CD4-positive, alpha-beta T cell treated with Interleukin-15 for 4 hours (primary cell): ENCODE results near the gene NAV3.
"Not testable (repeated sequence)": the region's sequence is repeated elsewhere in the genome, so short reads cannot be mapped to it uniquely, and the experiment has no call there.

Experiments
- DNase-seq: peaks from one replicate; pipeline ENCODE4 v3.0.0-alpha.2; 2020; ENCODE audit warnings: low spot score

NAV3 gene

DNA sequence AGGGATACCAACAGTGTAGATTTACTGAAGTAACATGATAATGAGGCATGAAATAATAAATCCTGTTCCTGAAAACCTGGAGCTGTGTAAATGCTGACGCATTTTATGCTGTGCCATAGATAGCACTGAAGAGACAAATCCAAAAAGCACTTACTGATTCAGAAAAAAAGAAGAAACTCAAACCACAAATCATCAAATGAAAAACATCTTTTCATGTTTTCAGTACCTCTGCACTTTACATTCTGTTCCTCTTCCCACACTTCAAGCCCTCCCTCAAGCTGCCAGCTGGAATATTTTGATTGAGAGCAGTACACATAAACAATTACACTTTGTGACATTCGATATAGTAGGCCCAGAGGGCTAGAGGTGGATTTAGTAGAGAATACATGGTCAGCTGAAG lies 362.3 kb downstream of the NAV3 start:
- DNase-seq, result no peak

DNA sequence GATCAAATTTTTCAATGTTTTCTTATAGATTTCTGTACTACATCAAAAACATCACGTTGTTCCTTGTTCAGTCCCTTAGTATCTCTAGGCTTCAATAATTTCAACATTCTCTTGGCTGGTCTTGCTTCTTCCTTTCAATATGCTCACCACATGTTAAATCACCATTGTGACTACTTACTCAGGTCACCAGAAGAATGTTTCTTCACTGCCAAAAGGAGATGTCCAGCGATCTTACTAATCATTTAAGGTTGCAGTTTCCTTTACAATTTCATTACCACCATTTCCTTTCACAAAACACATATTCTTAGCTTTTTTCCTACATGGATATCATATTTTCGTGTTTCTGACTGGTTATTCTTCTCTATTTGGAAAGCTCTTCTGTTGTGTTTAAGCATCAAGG lies 363.8 kb downstream of the NAV3 start:
- DNase-seq, result no peak

DNA sequence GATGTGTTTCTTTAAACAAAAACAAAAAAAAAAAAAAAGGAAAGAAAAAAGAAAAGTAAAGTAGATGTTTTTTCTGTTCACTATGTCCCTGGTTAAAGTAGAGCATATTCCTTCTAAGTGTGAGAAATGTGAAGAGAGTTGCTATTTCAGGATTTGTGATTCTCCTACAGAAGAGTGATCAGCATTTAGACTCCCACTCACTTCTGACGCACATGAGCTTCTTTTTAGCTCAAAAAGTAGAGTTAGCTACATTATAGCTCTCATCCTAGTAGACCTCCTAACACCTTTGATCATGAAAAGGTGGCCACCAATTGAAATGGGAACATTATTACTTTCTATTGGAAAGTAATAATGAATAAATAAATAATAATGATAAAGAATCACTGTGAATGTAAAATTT lies 368.2 kb downstream of the NAV3 start:
- no peak for DNase-seq

DNA sequence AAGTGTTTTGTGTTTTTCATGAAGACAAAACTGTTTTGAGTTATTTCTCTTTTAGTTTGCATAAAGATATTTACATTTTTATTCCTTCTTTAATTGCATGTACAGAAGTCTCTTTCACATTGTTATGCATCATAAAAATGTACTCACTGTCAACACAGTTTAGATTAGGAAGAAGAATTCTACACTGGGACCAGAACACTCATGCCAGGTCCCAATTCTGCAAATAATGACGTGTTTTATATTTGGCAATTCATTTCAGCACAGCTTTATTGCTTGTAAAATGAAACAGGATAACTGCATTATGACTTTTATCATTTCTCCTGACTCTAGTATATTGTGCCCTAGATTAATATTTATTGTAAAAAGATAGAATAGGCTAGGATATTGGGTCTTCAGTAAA lies 369.2 kb downstream of the NAV3 start:
- no peak for DNase-seq

DNA sequence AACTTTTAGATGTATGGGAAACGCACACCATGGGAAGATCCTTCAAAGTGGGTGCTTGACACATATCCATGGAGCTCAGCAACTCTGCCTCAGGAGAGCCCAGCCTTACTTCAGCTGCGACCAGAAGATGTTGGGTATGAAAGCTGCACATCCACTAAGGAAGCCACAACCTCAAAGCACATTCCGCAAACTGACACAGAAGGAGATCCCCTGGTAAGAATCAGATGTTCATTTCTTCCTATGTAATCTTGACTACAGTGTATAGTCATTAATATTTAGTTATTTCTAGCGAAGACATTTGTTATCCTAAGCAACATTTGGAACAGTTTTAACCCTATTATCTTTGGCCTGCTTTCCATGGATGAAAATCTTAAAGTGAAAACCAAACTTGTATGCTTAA lies 374.2 kb downstream of the NAV3 start:
- DNase-seq, result no peak

DNA sequence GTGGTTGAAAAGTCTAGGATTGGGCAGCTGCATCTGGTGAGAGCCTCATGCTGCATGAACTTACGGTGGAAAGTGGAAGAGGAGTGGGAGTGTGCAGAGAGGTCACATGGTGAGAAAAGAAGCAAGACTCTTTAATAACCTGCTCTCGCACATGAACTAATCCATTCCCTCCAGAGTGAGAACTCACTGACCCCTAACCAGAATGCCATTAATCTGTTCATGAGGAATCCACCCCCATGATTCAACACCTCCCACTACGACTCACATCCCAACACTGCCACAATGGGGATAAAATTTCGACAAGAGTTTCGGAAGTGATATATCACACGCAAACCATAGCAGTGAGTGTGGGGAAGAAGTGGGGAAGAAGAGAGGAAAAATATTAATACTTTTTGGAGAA lies 377.4 kb downstream of the NAV3 start:
- DNase-seq, result no peak

DNA sequence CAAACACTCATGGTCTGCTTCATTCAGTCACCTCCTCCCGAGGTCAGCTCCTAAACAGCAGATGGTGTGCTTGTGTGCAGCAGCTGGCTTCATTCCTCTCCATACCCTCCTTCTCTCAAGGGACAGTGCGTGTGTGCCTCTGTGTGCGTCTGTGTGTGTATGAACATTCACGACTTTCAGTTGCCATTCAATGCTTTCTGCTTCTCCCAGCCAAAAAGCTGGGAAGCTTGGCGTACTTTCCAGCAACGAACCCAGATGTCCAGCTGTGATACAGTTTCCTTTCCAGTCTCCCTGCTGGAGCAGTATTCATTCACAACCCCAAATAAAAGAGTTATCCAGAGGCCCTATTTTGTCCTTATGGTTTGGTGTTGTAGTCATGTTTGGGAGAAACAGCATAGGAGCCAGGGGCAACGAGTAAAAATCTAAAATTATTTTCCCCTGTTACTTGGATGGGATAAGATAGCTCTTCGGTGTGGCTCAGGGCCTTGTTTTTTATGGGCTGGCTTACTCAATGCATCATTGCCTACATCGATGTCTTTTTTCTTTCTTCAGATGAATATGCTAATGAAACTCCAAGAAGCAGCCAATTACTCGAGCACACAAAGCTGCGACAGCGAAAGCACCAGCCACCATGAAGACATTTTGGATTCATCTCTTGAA lies 379.3 kb downstream of the NAV3 start:
- DNase-seq, result no peak

DNA sequence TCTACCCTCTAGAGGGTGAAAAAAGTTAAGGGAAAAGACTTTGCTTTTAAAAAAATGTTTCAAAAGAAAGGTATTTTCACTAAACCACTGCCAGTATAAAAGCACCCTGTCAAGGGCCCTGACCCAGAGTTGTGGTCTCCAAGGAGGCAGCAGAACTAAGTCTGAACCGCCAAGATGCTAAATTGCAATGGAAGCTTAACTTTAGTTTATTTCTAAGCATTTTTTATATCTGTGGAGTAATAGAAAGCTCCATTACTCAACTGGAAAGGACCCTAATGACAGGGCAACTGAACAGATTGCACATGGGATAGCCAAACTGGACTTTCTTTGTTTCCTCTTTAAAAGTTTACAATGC lies 379.8 kb downstream of the NAV3 start:
- no peak for DNase-seq

DNA sequence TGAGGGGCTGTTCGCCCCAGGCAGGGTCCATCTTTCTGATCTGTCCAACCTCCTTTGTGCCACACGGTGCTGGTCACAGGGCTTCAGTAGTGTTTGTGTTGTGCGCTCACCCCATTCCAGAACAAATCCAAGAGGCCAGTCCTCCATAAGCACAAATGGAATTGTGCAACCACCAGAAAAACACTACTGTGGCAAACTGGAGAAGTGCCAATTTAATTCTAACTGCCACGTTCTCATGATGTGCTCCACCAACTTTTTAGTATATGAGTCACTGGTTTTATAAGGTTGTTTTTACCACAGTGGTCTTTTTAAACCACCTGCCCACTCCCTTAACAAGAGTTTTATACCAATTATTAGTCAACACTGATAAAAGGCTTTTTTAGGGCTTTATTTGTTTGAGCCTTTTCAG lies 380.2 kb downstream of the NAV3 start:
- DNase-seq, result no peak

DNA sequence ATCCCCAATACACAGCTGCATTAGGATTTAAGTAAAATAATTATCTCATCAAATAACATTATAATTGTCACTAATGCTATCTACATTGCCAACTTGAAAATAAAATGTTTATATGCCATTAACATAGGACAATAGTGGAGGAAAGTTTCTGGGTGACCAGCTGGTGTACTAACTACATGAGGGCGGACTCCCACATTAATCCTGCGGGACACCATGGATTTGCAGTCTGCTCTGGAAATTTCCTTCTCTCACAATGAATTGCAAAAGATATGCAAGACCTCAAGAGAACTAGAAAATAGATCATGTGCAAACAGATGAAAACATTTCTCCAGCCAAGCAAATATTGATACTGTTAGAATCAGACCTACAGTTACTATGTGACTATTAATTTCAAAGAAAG lies 390.1 kb downstream of the NAV3 start:
- DNase-seq, result no peak

DNA sequence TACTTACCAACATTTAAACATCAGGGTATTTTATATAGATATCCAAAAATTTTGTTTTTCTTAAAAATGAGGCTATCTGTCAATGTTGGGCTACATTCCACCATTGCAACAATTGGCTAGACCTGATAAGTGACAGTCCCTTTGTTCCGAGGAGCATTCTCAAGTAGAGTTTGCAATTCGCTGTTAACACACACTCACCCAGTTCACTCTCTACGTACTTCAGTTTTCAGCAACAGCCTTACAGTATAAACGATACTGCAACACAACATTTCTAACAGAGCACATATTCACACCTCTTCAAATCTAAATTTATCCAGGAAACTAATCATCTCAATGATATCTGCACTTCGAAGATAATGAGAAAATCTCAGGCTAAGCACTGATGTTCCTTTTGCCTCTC lies 393.5 kb downstream of the NAV3 start:
- no peak for DNase-seq

DNA sequence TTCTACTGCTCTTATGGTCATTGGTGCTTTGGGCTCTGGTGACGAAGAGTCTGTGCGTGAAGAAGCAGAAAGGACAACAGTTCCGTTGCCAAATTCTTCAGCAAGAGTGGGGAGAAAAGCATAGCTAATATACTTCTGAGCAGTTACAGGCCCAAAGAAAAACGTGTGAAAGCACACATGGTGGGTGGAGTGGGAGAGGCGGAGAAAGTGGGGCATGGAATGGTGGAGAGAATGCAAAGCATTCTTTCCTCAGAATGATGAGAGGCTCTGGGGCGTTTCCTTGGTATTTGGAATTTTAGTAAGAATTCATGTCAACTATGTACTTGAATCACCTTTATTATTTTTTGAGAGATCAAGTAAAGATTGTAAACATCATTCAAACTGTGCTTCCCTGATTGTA lies 396.1 kb downstream of the NAV3 start:
- DNase-seq, result no peak

DNA sequence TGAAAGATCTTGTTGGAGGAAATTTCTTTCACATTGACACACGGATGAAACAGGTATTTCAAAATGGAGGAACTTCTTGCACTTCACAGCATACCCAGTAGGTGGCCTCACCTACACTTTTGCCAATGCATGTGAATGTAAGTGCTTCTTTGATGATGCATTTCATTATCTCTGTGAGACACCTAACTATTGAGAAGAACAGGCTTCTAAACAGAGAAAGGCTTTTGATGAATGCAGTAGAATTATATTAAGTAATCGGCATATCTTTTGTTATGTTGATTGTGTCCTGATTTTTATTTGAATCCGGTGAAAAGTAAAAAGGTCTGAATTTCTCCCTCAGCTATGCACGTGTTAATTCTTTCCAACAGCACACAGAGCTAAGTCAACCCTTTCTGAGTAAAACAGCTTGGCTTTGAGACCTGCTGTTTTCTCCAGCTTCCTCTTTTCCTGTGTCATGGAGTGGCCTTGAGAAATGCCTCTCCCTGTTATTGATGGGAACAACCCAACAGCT lies 399.0 kb downstream of the NAV3 start:
- no peak for DNase-seq

DNA sequence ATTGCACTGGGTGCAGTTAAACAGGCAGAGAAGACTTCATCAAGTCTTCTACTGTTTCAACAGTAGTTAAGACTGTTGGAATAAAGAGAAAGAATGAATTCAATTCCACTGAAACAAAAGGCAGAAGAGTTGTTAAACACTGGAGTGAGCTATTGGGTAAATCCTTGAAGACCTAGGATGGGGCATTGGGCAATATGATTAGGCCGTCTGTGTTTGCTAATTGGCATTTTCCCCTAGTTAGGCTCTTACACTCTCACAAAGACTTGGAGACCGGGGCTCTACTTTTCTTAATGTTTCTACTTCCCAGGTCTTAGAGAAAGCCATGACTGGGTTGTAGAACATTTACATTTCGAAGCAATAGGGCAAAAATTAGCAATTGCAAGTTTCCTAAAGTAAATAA lies 402.1 kb downstream of the NAV3 start:
- DNase-seq, result no peak

DNA sequence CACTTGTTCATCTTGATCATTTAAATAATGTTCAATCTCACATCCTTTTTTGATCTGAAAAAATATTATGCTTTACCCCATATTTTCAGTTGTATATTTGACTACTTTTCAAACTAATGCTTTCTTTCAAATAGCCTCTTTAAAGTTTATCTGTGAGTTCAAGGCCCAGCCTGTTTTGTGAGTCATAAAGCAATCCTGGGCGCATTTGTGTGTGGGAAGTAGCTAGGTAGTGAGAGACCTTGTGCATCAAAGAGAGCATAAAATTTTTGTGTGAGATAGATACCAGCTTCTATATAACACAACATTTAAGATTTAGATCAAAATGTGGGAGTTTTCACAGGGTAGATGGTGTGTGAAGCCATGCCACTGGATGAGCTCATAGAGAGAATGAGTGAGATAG lies 405.6 kb downstream of the NAV3 start:
- DNase-seq, result no peak

DNA sequence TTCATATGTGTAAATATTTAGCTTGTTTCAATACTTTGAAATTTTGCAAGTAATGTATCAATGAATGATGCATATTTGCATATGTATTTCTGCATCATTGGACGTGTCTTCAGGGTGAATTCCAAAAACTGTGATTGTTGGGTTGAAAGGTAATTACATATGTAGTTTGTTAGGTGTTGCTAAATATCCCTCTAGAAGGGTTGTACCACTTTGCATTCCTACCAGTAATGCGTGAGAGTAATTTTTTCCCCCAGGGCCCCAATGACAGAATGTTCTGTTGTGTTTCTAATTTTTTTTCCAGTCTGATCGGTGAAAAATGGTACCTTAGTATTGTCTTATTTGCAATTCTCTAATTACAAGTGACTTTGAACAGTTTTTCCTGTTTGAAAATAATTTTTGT lies 408.9 kb downstream of the NAV3 start:
- DNase-seq, result no peak

DNA sequence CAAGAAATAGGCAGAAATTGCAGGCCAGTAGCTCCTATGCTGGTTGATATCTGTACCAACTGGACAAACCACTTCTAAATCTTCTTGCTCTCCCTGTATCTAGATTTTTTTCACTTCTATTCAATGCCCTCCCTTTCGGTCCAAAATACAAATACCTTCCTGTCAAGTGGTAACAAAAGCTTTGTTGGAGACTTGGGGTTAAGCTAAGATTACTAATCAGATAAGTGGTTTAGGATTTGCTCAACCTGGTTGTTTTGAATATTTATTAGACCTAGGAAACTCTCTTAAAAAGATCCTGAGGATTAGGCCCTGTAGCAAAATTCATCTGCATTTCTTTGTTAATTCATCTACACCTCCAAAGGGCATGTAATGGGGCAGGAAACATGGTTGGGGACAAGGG lies 410.1 kb downstream of the NAV3 start:
- DNase-seq, result no peak

DNA sequence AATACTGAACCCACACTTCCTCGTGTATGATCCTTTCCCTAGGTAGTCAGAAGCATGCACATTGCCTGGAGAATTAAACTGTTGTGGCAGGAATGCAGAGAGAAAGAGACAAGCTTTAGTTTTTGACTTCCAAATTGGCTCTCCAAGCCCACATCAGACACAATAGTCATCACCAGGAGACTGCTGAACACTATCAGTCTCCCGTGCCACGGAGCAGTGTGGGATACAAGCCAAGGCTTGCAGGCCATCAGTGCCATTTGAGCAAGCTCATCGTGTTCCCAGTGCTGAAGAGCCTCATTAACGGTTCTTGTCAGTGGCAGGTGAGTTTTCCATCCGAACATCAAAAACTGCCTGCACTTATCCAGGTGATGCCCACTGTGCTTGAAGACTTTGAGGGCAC lies 410.8 kb downstream of the NAV3 start:
- no peak for DNase-seq

DNA sequence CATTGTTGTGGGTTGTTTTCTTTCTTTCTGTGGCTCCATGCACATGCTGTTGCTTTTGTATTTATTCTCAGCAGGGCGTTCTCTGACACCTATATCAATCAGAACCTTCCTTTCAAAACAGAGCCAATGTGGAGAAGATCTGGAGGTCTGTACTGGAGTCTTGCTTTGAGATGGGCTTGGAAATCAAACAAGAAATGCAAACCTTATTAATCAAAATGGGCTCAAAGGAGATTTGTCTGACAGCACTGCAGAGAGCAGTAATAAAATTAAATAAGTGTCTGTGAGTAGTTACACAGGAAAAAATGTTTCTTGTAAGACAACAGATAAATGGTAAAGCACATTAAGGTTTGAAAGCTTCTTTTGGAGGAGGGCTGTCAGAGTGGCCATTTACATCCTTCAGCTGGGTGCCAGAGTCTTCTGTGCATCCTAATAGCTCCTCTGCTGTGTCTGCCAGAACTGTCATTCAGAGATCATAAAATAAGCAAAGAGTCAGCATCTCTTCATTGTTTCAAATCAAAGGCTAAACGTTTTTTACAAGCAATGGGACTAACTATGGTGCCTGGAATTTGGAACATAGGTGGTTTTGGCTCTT lies 414.3 kb downstream of the NAV3 start:
- DNase-seq, result no peak

DNA sequence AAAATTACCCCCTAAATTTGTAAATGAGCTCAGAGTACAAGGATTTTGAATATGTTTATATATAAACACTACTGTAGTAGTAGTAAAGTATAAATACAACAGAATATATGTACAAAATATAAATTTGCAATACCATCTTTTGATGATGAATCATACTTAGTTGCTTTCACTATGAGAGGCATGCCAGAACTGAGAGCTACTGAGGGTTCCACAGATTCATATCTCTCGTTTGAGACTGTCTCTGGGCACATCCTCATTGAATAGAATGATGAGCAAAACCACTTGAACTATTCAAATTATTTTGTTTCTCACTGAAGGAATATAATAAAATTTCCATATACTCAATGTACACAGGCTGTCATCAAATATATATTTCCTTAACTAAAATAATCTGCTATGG lies 417.6 kb downstream of the NAV3 start:
- no peak for DNase-seq

DNA sequence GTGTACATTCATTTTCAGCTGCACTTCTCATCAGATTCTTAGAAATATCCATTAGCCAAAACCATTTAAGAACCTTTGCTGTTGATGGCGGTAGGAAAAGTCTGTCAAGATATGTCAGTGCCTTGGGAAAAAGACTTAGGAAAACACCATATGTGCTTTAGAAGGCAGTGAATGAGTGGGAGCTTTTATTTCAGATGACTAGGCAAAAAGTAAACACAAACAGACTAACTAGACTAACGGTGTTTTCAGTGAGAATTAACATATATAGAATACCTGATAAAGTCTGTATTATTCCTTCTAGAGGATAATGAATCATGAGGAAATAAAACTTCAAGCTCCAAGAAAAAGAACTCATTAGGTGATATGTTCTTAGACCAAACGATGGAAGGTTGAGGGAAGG lies 418.9 kb downstream of the NAV3 start:
- DNase-seq, result no peak

DNA sequence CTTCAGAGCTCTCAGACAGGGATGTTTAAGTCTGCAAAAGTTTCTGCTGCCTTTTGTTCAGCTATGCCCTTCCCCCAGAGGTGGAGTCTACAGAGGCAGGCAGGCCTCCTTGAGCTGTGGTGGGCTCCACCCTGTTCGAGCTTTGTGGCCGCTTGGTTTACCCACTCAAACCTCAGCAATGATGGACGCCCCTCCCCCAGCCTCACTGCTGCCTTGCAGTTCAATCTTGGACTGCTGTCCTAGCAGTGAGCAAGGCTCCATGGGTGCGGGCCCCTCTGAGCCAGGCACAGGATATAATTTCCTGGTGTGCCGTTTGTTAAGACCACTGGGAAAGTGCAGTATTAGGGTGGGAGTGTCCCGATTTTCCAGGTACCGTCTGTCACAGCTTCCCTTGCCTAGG lies 427.0 kb downstream of the NAV3 start:
- DNase-seq, result not testable (repeated sequence)

DNA sequence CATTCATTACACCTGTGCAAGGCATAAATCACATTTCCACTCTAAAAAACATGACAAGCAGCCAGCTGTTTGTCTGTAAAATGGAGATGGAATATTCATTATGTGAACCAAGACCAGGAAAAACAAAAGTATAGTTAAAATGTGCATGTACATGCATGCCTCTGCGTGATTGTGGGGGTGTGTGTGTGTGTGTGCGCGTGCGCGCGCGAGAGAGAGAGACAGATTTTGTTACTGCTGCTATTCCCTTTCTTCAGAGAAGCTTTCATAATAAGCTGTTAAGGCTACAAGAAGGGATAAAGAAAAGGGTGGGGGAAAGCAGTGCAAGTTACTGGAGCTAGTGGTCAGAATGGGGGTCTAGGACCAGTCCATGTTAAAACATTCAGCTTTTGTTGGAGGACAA lies 430.3 kb downstream of the NAV3 start:
- no peak for DNase-seq

DNA sequence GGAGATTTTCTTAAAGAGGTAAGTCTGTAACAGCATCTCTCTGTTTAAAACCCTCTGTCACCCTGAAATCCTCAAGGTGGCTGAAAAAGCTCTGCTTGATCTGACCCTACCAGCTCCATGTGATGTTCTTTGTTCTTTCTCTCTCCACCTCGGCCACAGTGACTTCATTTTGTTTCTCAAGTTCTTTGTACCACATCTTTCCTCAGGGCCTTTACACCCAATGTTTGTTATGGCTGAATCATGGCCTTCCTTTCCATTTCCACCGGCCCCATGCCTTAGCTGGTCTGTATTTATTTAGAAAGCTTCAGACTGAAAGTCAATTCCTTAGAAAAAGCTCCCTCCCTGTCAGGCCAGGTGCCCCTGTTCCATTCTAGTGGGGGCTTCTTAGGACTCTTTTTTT lies 431.2 kb downstream of the NAV3 start:
- DNase-seq, result no peak
